Vagina (tissue), 2 donors: Measurements from ENCODE around the gene PIGS.
"Not testable (repeated sequence)": the region's sequence is repeated elsewhere in the genome, so short reads cannot be mapped to it uniquely, and the experiment has no call there.

Source experiments
- POLR2A ChIP-seq, 2 donors: fragments of 450-650 bp; IDR thresholded peaks; one replicate each; pipeline ENCODE4 v1.6.1; 2017; ENCODE audit warnings: antibody characterized with exemption in 2 of 2, mild to moderate bottlenecking in 2 of 2, moderate library complexity in 2 of 2
- TF ChIP-seq, protein P1 (sequence below), 3 experiments: fragments of 450-650 bp in 2 of 3; fragments of 200-600 bp in 1 of 3; sonication (generic) in 1 of 3; IDR thresholded peaks; one replicate each; pipeline ENCODE4 v1.5.1; 2017 to 2019; ENCODE audit warnings: antibody characterized with exemption in 3 of 3, mild to moderate bottlenecking in 2 of 3, moderate library complexity in 2 of 3

DNA sequence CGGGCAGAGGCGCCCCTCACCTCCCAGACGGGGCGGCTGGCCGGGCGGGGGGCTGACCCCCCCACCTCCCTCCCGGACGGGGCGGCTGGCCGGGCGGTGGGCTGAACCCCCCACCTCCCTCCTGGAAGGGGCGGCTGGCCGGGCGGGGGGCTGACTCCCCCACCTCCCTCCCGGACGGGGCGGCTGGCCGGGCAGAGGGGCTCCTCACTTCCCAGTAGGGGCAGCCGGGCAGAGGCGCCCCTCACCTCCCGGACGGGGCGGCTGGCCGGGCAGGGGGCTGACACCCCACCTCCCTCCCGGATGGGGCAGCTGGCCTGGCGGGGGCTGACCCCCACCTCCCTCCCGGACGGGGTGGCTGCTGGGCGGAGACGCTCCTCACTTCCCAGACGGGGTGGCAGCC, 32.7 kb upstream of the PIGS start:
- TF ChIP-seq POLR2A (IDR thresholded peaks at IDR 0.05), result not testable (repeated sequence)
- TF ChIP-seq, protein P1, sequence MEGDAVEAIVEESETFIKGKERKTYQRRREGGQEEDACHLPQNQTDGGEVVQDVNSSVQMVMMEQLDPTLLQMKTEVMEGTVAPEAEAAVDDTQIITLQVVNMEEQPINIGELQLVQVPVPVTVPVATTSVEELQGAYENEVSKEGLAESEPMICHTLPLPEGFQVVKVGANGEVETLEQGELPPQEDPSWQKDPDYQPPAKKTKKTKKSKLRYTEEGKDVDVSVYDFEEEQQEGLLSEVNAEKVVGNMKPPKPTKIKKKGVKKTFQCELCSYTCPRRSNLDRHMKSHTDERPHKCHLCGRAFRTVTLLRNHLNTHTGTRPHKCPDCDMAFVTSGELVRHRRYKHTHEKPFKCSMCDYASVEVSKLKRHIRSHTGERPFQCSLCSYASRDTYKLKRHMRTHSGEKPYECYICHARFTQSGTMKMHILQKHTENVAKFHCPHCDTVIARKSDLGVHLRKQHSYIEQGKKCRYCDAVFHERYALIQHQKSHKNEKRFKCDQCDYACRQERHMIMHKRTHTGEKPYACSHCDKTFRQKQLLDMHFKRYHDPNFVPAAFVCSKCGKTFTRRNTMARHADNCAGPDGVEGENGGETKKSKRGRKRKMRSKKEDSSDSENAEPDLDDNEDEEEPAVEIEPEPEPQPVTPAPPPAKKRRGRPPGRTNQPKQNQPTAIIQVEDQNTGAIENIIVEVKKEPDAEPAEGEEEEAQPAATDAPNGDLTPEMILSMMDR (IDR thresholded peaks at IDR 0.05), result not testable (repeated sequence)
